HFFc6 (cell line): ENCODE measurements around the gene INHA. TPM values are rescaled to one million over a fixed set of nuclear protein-coding genes. Genes with fewer than 3 reads are reported as not detected.

Experiments used
- DNase-seq: peaks from one replicate; pipeline ENCODE4 v3.0.0-alpha.2; 2018
- H3K27ac Mint-ChIP-seq: 2 replicates; pipeline ENCODE4 v1.8.0; 2020; ENCODE audit warnings: mild to moderate bottlenecking, mixed read lengths
- H3K27me3 Mint-ChIP-seq: 2 replicates; pipeline ENCODE4 v1.8.0; 2021; ENCODE audit warnings: mild to moderate bottlenecking, moderate library complexity, mixed read lengths; ENCODE audit not compliant: insufficient read depth
- H3K36me3 Mint-ChIP-seq: 2 replicates; pipeline ENCODE4 v1.8.0; 2021; ENCODE audit warnings: low read depth, mixed read lengths
- H3K4me1 Mint-ChIP-seq: 2 replicates; pipeline ENCODE4 v1.8.0; 2020; ENCODE audit warnings: low read depth, mixed read lengths
- H3K4me3 Mint-ChIP-seq: 2 replicates; pipeline ENCODE4 v1.8.0; 2020; ENCODE audit warnings: mild to moderate bottlenecking, moderate library complexity, mixed read lengths
- H3K9me3 Mint-ChIP-seq: 2 replicates; pipeline ENCODE4 v1.8.0; 2020; ENCODE audit warnings: mild to moderate bottlenecking, mixed read lengths
- total RNA-seq, 6 experiments: library from RNA; stranded (reverse); fragmentation: NEBNext Ultra II Directional; extraction: Animal tissue kit (Norgen Biotek cat#: 25700); gene quantifications; 2 replicates in 1 of 6; 3 replicates in 5 of 6; pipeline ENCODE4 v1.2.3, GENCODE V29; 2021
- TF ChIP-seq, protein P1 (sequence below): fragments of 200-600 bp; sonication (generic); IDR thresholded peaks from 2 replicates; pipeline ENCODE4 v1.5.0; 2021; ENCODE audit warnings: antibody characterized with exemption, mild to moderate bottlenecking

Gene INHA
- total RNA-seq, 6 experiments from 2014 or later = 0.14 to 0.45 (median 0.25) TPM; not detected in 1

DNA sequence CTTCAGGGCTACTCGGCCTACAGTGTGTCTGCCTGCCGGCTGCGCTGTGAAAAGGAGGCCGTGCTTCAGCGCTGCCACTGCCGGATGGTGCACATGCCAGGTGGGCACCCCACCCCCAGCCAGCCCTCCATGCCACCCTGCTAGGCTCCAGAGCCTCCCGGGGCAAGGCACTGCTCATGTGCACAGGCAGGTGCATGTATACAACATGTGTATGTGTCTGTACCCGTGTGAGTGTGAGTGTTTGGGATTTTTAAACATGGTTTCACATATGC lies 39.8 kb upstream of the INHA start:
- TF ChIP-seq, protein P1, sequence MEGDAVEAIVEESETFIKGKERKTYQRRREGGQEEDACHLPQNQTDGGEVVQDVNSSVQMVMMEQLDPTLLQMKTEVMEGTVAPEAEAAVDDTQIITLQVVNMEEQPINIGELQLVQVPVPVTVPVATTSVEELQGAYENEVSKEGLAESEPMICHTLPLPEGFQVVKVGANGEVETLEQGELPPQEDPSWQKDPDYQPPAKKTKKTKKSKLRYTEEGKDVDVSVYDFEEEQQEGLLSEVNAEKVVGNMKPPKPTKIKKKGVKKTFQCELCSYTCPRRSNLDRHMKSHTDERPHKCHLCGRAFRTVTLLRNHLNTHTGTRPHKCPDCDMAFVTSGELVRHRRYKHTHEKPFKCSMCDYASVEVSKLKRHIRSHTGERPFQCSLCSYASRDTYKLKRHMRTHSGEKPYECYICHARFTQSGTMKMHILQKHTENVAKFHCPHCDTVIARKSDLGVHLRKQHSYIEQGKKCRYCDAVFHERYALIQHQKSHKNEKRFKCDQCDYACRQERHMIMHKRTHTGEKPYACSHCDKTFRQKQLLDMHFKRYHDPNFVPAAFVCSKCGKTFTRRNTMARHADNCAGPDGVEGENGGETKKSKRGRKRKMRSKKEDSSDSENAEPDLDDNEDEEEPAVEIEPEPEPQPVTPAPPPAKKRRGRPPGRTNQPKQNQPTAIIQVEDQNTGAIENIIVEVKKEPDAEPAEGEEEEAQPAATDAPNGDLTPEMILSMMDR = no peak
- Mint-ChIP-seq H3K9me3 (no peaks in the 10 kb centered on the region), H3K36me3 (no peaks in the 10 kb centered on the region), H3K27ac (no peak overlapping the region), H3K4me1 (0 out of 2 replicates have a peak, but pooled peaks cover 4% of the 10 kb centered on the region), H3K4me3 (no peak overlapping the region), H3K27me3 (peaks cover 24% of the 10 kb centered on the region)
- no peak for DNase-seq

DNA sequence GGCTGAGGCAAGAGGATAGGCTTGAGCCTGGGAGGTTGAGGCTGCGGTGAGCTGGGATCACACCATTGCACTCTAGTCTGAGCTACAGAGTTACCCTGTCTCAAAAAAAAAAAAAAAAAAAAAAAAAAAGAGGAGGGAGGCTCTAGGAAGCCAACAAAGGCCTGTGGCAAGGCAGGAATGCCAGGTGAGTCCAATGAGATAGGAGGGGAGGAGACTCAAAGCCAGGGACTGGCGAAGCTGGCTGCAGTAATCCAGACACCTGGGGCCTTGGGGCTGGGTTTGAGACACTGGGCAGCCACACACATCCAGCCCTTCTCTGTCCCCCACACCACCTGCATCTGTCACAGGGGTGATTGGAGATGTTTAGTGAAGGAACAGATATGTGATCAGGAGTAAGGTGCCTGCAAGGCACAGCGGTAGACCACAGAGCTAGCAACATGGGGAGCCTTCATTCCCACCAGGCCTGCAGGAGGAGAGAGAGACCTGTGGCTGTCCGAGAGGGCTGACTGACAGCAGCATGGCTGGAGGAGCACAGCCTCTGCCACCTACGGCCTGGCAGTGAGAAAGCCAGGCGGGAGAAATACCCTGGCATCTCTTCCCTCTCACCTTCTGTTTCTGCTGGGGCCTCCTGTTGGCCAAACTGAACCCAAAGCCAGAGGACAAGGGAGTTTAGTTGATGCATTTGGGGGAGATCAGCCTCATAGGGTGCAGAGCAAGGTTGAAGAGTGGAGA lies 38.0 kb upstream of the INHA start:
- Mint-ChIP-seq H3K36me3 (no peaks in the 10 kb centered on the region), H3K4me3 (no peak overlapping the region), H3K4me1 (peaks cover 10% of the 10 kb centered on the region; the same call in 1 of the 2 replicates), H3K27ac (no peak overlapping the region), H3K27me3 (peaks cover 21% of the 10 kb centered on the region), H3K9me3 (no peaks in the 10 kb centered on the region)
- TF ChIP-seq, protein P1 = no peak
- DNase-seq = no peak

DNA sequence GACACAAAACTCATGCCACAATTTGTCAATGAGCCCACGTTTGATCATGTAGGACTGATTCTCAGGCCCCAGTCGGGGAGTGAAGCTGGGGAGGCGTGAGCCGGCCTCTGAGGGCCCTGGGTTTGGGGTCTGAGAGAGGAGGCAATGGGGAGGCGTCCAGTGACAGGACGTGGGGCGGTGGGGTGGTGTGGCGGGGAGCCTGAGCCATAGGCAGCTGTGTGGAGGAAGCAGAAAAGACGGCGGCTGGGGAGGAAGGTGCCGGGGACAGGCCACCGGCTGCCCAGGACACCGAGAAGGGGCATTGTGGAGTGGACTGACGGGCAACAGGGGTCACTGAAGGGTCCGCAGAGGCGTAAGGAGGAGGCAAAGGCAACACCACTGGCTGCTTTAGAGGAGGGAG lies 35.7 kb upstream of the INHA start:
- TF ChIP-seq, protein P1 = no peak
- H3K36me3 Mint-ChIP-seq = peaks cover 8% of the 10 kb centered on the region
- H3K27ac Mint-ChIP-seq = no peak overlapping the region
- H3K4me3 Mint-ChIP-seq = no peak overlapping the region
- H3K27me3 Mint-ChIP-seq = peaks cover 9% of the 10 kb centered on the region
- no peaks in the 10 kb centered on the region for H3K9me3 Mint-ChIP-seq
- no peak for DNase-seq
- peaks cover 6% of the 10 kb centered on the region; the same call in 1 of the 2 replicates for H3K4me1 Mint-ChIP-seq

DNA sequence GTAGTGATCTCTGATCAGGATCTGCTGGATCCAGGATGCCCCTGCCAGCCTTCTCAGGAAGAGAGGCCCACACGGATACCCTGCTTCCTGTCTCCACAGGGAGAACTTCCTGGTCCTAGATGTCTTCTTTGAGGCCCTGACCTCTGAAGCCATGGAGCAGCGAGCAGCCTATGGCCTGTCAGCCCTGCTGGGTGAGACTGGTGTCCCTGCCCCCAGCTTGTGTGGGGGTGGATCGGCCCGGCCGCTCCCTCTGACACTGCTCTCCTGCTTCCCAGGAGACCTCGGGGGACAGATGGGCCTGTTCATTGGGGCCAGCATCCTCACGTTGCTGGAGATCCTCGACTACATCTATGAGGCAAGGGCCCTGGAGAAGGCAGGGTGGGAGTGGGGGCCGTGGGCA lies 35.1 kb upstream of the INHA start:
- H3K4me1 Mint-ChIP-seq = peaks cover 6% of the 10 kb centered on the region; the same call in 1 of the 2 replicates
- H3K36me3 Mint-ChIP-seq = peaks cover 9% of the 10 kb centered on the region
- peaks cover 9% of the 10 kb centered on the region for H3K27me3 Mint-ChIP-seq
- DNase-seq = no peak
- H3K4me3 Mint-ChIP-seq = no peak overlapping the region
- TF ChIP-seq, protein P1 = no peak
- H3K9me3 Mint-ChIP-seq = no peaks in the 10 kb centered on the region
- no peak overlapping the region for H3K27ac Mint-ChIP-seq

DNA sequence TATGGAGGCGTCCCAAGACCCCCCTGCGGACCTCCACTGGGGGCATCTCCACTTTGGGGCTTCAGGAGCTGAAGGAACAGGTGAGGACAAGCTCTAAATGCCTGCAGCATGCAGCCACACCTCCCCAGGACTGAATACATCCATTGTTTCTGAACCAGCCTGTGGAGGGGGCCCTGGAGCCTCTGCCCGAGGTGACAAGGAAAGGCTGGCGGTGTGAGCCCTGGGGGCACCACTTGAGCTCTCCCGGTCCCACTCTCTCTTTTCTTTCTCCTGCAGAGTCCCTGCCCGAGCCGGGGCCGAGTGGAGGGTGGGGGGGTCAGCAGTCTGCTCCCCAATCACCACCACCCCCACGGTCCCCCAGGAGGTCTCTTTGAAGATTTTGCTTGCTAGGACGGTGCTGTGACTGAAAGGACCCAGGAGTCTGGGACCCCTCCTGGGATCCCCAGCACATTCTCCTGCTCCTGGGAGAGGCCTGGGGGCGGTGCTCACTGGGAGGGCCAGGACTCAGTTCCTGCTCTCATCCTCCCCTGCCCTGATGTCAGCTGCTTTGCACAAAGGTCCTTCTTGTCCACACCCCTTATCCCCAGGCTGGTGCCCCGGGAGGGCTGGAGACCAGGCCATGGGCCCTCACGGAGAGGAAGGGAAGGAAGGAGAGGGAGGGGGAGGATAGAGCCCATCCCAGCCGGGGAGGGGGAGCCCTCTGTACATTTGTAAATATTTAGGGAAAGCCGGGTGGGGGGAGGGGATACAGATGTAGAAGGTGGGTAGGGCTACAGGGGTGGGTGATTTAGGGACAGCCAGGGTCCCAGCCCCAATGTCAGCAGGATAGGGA lies 34.2 kb upstream of the INHA start:
- peaks cover 13% of the 10 kb centered on the region for H3K4me1 Mint-ChIP-seq
- H3K27me3 Mint-ChIP-seq = peaks cover 7% of the 10 kb centered on the region
- no peak for DNase-seq
- H3K36me3 Mint-ChIP-seq = peaks cover 9% of the 10 kb centered on the region
- no peaks in the 10 kb centered on the region for H3K9me3 Mint-ChIP-seq
- TF ChIP-seq, protein P1 = peak; percentile 12; the same call in 1 of the 2 replicates
- no peak overlapping the region for H3K27ac Mint-ChIP-seq
- H3K4me3 Mint-ChIP-seq = no peak overlapping the region
